HepG2 (cell line): ENCODE data around the gene LLGL2. TPM values are rescaled to one million over a fixed set of nuclear protein-coding genes. Genes with fewer than 3 reads are reported as not detected.

Experiments
- ARNT2 ChIP-seq: sonication (generic); formaldehyde crosslinking; IDR thresholded peaks from 2 replicates; pipeline ENCODE4 v1.8.0; 2022; ENCODE audit warnings: mild to moderate bottlenecking, low read depth, missing genetic modification reagents, moderate library complexity
- ATF2 ChIP-seq: sonication (generic); formaldehyde crosslinking; IDR thresholded peaks from 2 replicates; pipeline ENCODE4 v1.4.0; 2020; ENCODE audit warnings: missing genetic modification reagents
- BATF2 ChIP-seq: sonication (generic); formaldehyde crosslinking; IDR thresholded peaks from 2 replicates; pipeline ENCODE4 v1.8.0; 2022; ENCODE audit warnings: mild to moderate bottlenecking, missing genetic modification reagents, moderate library complexity
- CBX1 ChIP-seq: IDR thresholded peaks from one replicate; pipeline ENCODE4 v1.6.1; 2016; ENCODE audit warnings: antibody characterized with exemption, low read depth
- CHD4 ChIP-seq: fragments of 200-600 bp; sonication (generic); IDR thresholded peaks from 2 replicates; pipeline ENCODE4 v1.7.0; 2017; ENCODE audit warnings: mild to moderate bottlenecking, low read length, borderline replicate concordance
- DNMT3B ChIP-seq: conservative IDR thresholded peaks from 2 replicates; pipeline ENCODE4 v1.6.1; 2016; ENCODE audit warnings: missing biosample characterization, control low read depth
- GTF2F1 ChIP-seq: fragments of 150-350 bp; IDR thresholded peaks from 2 replicates; pipeline ENCODE4 v1.6.1; 2014; ENCODE audit warnings: low read length
- HMGXB3 ChIP-seq: sonication (generic); formaldehyde crosslinking; IDR thresholded peaks from 2 replicates; pipeline ENCODE4 v1.4.0; 2020; ENCODE audit warnings: missing genetic modification reagents, borderline replicate concordance
- NCOA1 ChIP-seq: sonication (generic); formaldehyde crosslinking; IDR thresholded peaks from 2 replicates; pipeline ENCODE4 v1.9.0; 2021; ENCODE audit warnings: missing genetic modification reagents
- PHF5A ChIP-seq: IDR thresholded peaks from one replicate; pipeline ENCODE4 v1.6.1; 2018; ENCODE audit warnings: low read depth, missing genetic modification reagents; ENCODE audit not compliant: unreplicated experiment
- POLR2AphosphoS2 ChIP-seq: IDR thresholded peaks from 2 replicates; pipeline ENCODE4 v1.6.1; 2011; ENCODE audit warnings: low read depth, low read length, improper control_type of control experiment
- SETDB1 ChIP-seq: sonication (generic); formaldehyde crosslinking; IDR thresholded peaks from 2 replicates; pipeline ENCODE4 v1.5.1; 2020; ENCODE audit warnings: missing genetic modification reagents, mild to moderate bottlenecking, borderline replicate concordance
- SMARCE1 ChIP-seq: fragments of 450-650 bp; IDR thresholded peaks from 2 replicates; pipeline ENCODE4 v1.6.1; 2017; ENCODE audit warnings: borderline replicate concordance
- SRSF9 ChIP-seq: fragments of 200-400 bp; formaldehyde crosslinking; IDR thresholded peaks from 2 replicates; pipeline ENCODE4 v1.6.1; 2018; ENCODE audit warnings: borderline replicate concordance, mild to moderate bottlenecking, low read depth, low read length; ENCODE audit not compliant: insufficient read depth, poor library complexity, severe bottlenecking
- STAT5B ChIP-seq: sonication (generic); formaldehyde crosslinking; IDR thresholded peaks from 2 replicates; pipeline ENCODE4 v1.4.0; 2020; ENCODE audit warnings: missing genetic modification reagents
- THAP8 ChIP-seq: sonication (generic); formaldehyde crosslinking; IDR thresholded peaks from 2 replicates; pipeline ENCODE4 v1.5.1; 2020; ENCODE audit warnings: missing genetic modification reagents, mild to moderate bottlenecking, borderline replicate concordance
- YEATS2 ChIP-seq: sonication (generic); formaldehyde crosslinking; IDR thresholded peaks from 2 replicates; pipeline ENCODE4 v1.4.0; 2020; ENCODE audit warnings: missing genetic modification reagents, borderline replicate concordance
- ZNF468 ChIP-seq: sonication (generic); formaldehyde crosslinking; IDR thresholded peaks from 2 replicates; pipeline ENCODE4 v1.8.0; 2022; ENCODE audit warnings: mild to moderate bottlenecking, moderate library complexity, missing genetic modification reagents
- ZNF768 ChIP-seq: sonication (generic); formaldehyde crosslinking; IDR thresholded peaks from 2 replicates; pipeline ENCODE4 v1.4.0; 2020; ENCODE audit warnings: missing genetic modification reagents
- ZNF792 ChIP-seq: IDR thresholded peaks from 2 replicates; pipeline ENCODE4 v1.6.1; 2016
- ZSCAN5A ChIP-seq: sonication (generic); formaldehyde crosslinking; IDR thresholded peaks from 2 replicates; pipeline ENCODE4 v1.8.0; 2022; ENCODE audit warnings: mild to moderate bottlenecking, missing genetic modification reagents, borderline replicate concordance
- polyA plus RNA-seq, 8 experiments: library from polyadenylated mRNA; depleted of rRNA in 3 of 8; stranded (reverse) in 7 of 8; unstranded in 1 of 8; fragments of >200 nt; fragmentation: Illumina TruSeq in 4 of 8; extraction: Trizol in 4 of 8; gene quantifications; 2 replicates each; pipeline versions ENCODE4 v1.2.1 to v1.2.3, GENCODE V29; 2011 to 2016; ENCODE audit warnings: low read depth in 4 of 8, missing spikeins in 1 of 8, mixed read lengths in 1 of 8; ENCODE audit not compliant: insufficient read depth in 1 of 8
- total RNA-seq, 5 experiments: library from RNA; depleted of rRNA; stranded (reverse); fragments of >200 nt; fragmentation: Illumina TruSeq; extraction: Trizol; gene quantifications; 2 replicates each; pipeline ENCODE4 v1.2.3, GENCODE V29; 2016; ENCODE audit warnings: low read depth in 1 of 5

The LLGL2 gene
- total and polyA plus RNA-seq, 2 of the 13 experiments (the other 11 are each of a cell fraction or from before 2014, with no cell fraction given), result 83.0 to 86.7 TPM

- TF ChIP-seq HMGXB3 (CRISPR knock-in tag) (peak; percentile 91), STAT5B (CRISPR knock-in tag) (0 out of 2 replicates have a peak, but pooled peaks have one; percentile 66), THAP8 (CRISPR knock-in tag) (no peak), ATF2 (CRISPR knock-in tag) (peak; percentile 76), CBX1 (peak; percentile 47), GTF2F1 (no peak), BATF2 (CRISPR knock-in tag) (no peak), DNMT3B (no peak), ZNF468 (CRISPR knock-in tag) (peak; percentile 39; the same call in 1 of the 2 replicates), ZNF768 (no peak; the same call in 1 of the 2 replicates), SRSF9 (no peak), SETDB1 (no peak), YEATS2 (CRISPR knock-in tag) (peak; percentile 63; the same call in 1 of the 2 replicates), SMARCE1 (no peak), ARNT2 (CRISPR knock-in tag) (peak; percentile 92), ZNF792 (CRISPR knock-in tag) (peak; percentile 64), POLR2AphosphoS2 (no peak), ZSCAN5A (CRISPR knock-in tag) (peak; percentile 97), CHD4 (peak; percentile 57; the same call in 1 of the 2 replicates), NCOA1 (CRISPR knock-in tag) (0 out of 2 replicates have a peak, but pooled peaks have one; percentile 7), PHF5A (peak; percentile 43)
Measured at GRCh38 chr17:75557075-75557851, 31.8 kb downstream of the LLGL2 start (continued).
